ENCODE measurements around the gene NBDY.
"Not testable (repeated sequence)": the region's sequence is repeated elsewhere in the genome, so short reads cannot be mapped to it uniquely, and the experiment has no call there.

- not testable (repeated sequence) for TF ChIP-seq CTCF (conservative IDR thresholded peaks at IDR 0.05; ENCODE audit: low read depth, low read length); EZH2 (IDR thresholded peaks at IDR 0.05; ENCODE audit: borderline replicate concordance, low read depth, low read length, poor library complexity, severe bottlenecking)
Measured at GRCh38 chrX:56778099-56778923, 49.3 kb downstream of the NBDY start.

Measured in A673 (cell line).